Measurements from ENCODE around the gene SLC40A1.

The SLC40A1 gene

DNA sequence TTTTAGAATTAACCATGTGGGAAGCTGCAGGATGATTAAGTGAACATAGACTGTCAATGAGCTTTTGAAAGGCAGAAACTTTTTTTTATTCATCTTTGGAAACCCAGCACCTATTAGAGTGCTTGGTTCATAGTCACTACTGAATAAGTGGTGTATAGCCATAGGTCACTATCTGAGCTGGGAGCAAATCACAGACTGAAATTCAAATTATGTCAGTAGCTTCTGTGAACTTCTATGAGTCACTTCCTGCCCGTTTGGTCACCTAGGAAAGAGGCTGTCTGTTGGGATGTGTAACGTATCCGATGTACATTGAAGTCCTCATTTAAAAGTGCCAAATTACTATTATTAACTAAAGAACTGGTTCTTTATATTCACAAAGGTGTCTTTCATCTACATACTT is 20.5 kb upstream of the SLC40A1 start:
- no peak for DNase-seq (ENCODE audit: low read depth)

DNA sequence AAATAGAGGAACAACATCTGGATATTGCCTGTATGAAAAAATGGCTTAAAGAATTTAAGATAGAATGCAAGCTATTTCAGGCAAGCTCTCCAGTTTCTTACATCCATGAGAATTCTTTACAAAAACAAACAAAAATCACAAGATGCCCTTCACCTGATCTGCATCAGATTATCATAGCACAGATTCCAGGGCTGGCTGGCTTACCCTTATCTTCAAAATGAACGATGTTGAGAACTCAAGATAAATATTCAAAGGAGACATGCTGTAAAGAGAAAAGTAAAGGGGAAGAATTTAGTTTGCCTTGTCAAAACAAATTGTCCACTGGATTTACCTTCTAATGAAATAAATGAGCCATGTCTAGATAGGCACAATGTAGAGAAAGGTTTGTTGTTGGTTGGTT is 18.7 kb upstream of the SLC40A1 start:
- no peak for DNase-seq (ENCODE audit: low read depth)

DNA sequence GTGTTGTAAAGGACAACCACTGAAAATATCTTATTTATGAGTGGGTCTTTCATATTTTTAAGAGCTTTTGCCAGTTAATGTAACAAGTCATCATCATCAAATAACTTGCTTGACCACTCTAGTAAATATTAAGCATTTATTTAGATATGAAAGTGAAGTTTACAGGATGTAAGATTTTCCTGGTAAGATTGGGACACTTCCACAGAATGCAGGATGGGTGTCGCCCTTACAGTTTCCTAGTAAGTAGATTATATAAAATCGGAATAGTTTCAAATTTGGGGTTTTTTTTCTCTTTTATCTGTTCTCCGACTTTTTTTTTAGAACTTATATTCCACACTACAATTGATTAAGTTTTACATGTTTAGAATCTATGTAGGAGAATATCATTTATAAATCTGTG is 14.8 kb upstream of the SLC40A1 start:
- no peak for DNase-seq (ENCODE audit: low read depth)

DNA sequence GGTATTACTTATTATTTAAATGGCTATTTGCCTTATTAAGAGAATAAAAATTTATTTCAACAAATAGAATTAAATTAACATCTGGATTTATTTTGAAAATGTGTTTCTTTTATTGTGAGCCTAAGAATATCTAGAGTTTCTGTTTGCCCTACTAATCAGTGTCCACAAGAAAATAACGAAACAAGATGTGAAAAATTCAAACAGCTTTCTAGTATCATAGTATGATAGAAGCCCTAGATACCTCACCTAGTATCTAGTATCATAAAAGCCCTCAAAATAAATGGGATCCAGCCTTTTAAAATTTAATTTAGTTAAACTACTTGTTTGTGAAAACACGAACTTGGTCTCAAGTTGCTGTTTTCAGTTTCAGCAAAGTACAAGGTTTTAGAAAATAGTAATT is 13.7 kb upstream of the SLC40A1 start:
- DNase-seq (ENCODE audit: low read depth): no peak

DNA sequence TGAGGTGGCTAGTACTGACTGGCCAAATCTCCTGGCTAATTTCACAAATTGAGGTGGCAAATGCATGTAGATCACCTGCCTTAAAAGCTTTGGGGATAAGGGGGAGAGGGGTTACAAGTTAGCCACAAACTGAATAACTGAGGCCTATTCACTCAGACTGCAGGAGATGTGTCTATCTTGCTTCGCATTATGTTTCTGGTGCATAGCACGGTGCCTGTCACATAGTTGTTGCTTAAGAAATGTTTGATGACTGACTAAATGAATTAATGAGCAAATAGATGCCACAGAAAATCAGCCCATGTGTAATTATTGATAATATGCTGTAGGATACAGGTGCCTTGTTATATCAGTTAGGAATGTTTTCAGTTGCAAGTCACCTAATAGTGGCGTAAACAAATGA is 12.5 kb upstream of the SLC40A1 start:
- DNase-seq (ENCODE audit: low read depth): no peak

DNA sequence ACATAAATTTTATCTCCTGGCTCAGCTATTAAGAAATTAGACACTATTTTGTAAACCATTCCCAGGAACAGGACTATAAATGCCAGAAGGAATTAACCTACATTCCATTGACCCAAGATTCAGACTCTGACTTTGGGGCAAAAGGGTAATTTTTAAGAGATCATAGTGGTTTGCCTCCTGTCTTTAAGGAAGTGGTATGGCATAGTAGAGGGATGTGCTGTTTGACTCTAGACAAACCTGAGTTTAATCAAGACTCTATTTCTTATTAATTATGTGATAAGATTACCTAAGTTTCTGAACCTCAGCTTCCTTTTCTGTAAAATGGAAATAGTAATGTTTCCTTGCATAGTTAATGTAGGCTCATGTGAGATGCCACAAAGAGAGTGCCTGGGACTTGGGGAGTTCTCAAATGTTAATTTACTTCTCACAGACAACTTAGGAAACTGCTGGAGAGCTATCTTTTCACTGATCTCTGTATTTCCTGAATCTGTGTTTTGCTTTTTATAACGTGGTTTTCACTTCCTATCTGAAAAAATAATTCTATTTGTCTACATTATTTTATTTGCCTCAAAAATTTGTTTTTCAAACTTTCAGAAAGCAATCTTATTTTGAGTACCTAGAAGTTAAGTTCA is 11.9 kb upstream of the SLC40A1 start:
- DNase-seq (ENCODE audit: low read depth): no peak

DNA sequence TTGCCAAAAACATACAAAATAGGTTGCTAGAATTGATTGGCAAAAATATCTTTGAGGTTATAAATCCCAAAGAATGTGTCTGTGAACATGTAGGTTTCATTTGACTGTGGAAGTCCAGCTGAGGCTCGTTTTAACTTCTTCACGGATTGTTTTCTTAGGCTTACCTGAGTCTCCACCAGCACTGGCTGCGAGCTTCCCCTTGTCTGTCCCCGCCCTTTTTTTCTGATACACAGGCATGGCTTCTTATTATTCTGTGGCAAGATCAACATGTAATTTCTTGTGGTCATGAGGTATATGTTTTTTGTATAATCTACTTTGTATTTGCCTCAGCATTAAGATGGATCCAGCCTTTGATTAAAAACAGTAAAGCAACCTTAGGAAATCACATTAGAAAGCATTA is 7.2 kb upstream of the SLC40A1 start:
- DNase-seq (ENCODE audit: low read depth): no peak

DNA sequence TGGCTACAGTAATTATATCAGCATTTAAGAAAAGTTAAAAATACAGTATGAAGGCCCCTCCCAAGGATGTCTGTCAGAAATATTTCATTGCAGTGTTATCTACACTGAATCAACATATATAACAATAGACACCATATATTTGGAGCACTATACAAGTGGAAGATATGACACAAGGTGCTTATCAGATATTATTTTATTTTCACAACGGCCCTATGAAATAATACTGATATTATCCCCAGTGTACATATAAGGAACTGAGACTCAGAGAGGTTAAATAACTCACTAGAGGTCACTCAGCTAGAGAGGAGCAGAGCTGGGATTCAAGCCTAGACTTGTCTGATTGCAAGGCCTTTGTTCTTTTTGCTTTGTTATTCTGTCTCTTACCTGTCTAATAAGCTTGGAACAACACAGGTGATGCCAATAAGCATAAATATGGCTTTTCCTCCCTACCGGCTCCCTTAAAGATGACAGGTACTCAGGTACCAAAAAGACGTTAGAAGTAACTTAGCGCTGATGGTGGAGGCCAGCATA is 4.7 kb upstream of the SLC40A1 start:
- no peak for DNase-seq (ENCODE audit: low read depth)

DNA sequence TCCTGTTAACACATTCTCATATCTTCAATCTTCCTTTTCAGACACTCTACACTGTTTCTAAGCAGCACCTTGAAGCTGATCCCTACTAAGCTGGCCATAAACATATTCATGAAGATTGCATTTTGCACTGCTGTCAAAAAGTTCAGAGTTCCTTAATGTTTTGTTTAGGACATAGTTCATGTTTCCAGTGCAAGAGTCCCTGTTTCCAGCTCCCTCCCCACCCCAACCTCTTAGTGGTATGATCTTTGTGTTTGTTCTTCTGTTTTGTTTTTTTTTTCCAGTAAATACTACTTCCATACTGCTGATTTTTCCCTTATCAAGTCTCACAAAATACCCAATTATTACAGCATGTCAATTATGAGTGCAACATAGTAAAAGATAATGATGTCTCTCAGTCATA is 4.1 kb upstream of the SLC40A1 start:
- no peak for DNase-seq (ENCODE audit: low read depth)

DNA sequence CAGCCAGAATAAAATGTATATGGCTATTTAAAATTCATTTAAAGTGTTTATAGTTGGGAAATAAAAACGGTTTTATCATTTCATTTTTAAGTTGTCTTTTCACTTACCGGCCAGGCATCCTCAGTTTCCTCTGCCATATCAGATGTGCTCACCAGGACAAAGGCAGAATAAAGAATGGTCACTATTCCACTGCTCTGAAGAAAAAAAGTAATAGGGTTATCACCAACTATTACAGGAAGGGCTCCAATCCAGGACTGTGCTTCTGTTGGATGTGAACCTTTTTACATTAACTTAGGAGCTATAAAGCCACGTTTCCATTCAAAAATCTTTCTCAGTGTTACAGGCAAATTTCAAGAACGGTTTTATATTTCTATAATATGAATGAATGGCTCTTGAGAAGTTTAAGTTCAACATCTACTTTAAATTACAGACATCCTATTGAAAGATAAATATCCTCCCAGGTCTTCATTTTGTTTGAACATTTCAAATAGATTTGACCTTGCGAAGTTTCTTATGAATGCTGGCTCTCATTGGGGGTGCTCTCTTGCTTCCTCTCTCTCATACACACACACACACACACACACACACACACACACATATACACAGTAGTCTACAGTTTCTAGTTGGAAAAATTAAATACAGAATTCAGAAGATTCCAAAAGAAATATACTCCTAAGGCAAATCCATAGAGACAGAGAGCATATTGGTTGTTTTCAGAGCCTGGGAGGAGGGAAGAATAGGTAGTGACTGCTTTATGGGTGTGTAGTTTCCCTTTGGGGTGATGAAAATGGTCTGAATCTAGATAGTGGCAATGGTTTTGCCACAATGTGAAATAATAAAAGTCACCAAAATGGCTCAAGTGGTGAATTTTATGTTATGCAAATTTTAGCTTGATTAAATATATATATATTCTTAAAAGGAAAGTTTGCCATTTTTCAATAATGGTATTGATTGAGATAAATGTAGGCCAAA is 2.9 kb upstream of the SLC40A1 start:
- DNase-seq (ENCODE audit: low read depth): no peak

DNA sequence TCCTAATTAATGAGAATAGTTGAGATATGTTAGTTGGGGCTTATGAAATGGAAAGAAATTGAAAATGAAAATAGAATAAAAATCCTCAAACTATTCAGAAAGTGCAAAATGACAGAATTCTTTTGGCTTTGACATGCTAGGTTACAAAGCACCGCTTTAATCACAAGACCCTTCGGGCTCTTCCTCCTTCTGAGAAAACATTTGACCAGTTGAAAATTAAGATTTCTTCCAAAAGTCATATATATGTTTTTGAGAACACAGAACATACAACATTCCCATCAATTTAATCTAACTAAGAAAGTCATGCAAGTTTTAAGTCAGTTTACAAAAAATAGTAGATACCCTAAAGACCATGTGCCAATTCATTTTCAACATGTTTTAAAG is 2.2 kb upstream of the SLC40A1 start:
- no peak for DNase-seq (ENCODE audit: low read depth)

DNA sequence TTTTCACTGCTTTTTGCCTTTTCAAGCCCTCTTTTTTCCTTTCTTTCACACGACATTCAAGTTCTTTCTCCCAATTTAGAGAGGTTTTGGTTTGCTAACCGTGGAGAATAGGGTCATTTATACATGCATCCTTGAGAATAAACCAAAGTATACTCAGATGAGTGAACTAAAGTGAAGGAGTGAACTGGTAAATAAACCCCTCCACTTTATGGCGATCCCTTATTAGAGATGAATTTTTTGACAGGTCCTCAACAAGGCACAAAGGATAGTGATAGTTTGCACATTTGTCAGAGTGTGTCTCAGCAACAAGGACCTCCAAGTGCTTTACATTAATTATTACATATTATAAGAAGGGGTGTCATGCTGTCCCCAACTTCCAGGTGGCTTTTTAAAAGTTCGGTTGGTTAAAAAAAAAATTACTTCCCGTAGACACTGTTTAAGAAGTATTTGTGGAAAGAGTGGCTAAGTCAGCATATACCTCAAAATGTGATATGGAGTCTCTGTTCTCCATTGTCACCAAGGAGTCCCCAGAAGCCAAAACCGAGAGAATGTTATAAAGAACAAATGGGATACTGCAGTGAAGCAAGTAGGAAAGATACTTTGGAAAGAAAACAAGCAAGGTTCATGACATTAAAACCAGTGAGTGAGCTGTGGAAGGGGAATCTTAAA is 1.7 kb upstream of the SLC40A1 start:
- DNase-seq (ENCODE audit: low read depth): no peak

DNA sequence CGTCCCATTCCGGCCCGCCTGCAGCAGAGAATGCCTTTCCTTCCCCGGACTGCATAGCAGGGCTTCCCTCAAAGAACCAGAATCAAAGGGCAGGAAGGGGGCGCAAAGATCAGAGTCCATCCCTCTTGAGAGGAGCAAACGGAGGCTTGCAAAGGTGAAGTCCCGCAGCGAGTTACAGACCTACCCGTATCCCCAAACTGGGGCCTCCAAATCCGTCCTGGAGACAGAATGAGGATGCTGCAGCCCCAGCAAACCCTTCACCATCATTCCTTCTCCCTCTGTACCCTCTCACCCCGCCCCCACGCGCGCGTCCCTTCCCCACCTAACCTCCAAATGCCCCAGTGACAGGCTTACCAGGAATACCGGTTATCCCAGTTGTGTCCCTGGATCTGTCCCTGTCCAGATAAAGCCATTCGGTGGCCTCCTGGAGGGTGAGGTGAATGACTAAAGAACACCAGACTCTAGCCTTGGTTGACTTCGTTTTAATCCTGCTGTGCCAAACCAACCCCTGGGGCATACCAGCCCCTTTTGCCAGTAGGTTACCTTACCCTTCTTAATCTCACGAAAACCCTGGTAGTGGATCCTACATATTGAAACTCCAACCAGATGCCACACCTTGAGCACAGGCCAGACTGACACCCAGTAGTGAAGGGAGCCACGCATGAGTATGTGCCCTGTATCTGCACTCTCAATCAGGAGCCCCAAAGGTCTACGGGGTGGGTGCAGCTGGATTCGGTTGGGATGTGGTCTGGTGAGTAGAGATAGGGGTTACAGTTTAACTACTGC is 961 bp upstream of the SLC40A1 start:
- DNase-seq (ENCODE audit: low read depth): no peak

DNA sequence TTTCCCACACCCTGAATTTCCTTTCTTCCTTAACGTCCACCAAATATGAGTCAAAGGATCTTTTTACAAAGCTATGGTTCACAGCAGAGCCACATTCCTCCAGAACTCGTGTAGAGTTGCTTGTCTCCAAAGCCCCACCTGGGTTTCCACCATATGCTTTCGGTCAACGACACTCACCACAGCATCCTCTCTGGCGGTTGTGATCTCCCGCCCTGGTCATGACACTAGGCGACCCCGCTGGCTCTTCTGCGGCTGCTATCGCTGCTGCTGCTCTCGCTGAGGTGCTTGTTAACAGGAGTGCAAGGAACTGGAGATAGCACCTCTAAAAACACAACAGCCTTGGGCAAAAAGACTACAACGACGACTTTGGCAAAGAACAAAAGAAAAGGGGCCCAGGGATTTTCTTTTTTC is 340 bp downstream of the SLC40A1 start:
- DNase-seq (ENCODE audit: low read depth): no peak

DNA sequence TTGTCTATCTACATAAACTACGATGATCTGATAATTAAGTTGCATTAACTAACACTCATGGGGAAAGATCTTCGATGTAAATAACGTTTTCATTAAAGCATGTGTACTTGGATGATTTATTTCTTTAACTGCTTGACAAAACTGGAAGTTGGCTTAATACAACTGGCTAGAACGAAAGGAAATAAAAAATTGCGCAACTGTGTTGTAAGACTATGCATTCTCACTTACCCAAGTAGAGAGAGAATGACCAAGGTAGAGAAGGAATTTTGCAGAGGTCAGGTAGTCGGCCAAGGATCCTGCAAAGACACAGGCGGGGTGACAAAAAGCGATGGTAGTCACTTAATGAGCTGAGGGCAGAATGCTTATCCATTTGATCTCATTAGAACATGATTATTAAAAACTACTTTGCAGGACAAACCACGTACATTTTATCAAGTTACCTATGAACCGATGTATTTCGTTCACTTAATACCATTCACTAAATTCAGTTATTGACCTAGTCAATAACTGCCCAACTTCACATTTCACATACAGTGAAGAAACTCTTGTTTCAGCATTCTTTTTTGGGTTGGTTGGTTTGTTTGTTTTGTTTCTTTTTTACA is 900 bp downstream of the SLC40A1 start:
- no peak for DNase-seq (ENCODE audit: low read depth)

DNA sequence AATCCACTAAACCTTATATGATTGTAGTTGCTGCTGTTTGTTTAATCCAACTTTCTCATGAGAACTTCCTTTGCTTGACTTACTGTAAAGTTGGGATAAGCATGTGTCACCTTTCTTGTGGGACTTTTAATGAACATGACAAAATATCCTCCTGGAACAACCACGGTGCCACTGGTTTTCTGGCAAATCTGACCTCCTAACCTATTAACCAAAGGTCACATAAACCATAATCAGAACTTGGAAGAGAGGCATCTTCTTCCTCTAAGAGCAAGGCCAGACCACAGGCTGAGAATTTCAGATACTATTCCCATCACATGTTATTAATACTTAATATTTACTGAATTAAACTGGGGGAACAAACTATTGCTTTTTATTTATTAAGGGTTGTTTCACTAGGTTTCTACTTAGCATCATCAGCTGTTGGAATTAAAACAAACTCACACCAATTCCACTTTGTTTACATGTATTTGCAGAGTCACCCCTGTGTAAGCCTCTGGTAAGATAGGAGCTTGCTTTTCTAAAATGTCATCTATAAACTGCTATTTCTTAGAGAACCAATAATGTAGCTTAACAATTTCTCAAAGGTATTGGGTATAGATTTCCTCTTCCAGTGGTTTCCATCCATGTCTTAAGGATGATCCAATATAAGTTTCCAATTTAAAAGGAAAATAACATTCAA is 2.2 kb downstream of the SLC40A1 start:
- no peak for DNase-seq (ENCODE audit: low read depth)

DNA sequence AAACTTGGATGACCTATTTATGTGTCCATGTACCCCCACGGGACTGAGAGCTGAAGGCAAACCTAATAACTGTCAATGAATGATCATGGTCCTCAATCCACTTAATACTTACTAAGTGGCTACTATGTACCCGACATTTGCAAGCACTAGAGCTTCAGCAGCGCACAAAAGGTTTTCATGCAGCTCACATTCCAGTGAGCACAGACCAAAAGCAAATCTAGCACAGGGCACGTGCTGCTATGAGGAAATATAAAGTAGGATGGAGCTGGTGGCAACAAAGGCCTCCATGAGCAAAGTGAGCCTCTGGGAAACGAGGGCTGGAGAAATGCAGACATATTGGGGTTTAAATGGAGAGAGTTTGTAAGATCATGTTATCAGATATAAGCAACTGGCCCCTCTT is 3.5 kb downstream of the SLC40A1 start:
- no peak for DNase-seq (ENCODE audit: low read depth)

DNA sequence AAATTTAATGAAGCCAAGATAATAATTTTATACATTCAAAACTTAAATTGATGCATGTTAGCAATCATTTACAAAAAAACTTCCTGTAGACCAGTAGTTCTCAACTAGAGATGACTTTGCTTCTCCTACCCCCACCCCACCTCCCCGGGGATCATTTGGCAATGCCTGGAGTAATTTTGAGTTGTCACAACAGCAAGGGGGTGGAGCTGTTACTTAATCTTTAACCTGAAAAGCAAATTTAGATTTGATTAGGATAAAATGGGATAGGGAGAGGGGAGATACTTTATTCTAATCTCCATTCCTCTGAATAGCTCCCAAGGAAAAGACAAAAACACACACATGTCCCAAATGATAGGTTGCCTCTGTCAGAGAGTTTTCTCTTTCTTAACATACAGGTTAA is 4.2 kb downstream of the SLC40A1 start:
- DNase-seq (ENCODE audit: low read depth): no peak

DNA sequence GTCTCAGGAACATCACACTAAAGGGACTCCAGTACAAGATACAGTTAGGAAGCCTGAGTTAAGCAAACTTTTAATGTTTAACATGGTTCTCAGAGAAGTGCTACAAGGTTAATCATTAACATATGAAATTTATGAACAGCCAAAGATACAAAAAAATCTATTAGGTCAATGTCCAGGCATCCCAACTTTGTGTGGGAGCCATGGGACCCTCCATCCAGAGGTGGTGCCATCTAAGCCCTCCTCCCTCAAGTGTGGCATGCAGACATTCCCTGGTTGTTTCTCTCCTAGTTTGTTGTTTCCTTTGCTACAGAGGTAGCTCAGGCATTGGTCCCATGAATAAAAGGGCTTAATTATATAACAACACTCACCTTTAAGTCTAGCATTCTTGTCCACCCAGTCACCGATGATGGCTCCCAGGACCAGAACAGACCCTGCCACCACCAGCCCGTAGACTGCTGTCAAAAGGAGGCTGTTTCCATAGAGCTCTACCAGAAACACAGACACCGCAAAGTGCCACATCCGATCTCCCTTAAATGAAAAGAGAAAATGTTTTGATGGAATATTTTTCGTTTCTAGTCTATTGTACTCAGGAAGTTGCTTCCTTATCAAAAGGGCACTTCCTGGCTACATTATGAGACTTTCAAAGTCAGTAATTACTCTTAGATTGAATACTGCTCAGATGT is 5.7 kb downstream of the SLC40A1 start:
- DNase-seq (ENCODE audit: low read depth): no peak

DNA sequence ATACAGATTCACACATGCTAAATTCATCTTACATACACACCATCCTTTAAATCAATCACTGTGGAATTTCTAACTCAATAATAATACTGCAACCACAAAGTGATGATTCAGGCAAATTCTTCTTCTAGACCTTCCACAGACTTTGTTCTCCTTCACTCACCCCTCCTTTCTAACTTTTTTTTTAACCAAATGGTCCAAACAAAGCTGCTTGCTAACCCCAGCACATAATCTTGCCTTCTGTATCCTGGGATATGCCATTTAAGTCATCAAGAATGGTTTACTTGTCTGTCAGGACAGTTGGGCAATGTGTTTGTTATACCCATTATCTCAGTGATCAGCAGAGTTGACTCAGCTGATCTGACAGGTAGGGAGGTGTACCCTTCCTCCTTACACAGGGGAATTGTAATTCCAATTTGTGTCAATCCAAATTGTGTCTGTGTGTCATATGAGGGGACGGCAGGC is 10.0 kb downstream of the SLC40A1 start:
- DNase-seq (ENCODE audit: low read depth): peak; percentile 62

Data from non-pigmented ciliary epithelial cell (primary cell).